HG03571 (cell line): Measurements from ENCODE around the gene KCNK2.

Source experiments
- ATAC-seq: cut with Tn5 transposase; IDR thresholded peaks from one replicate; pipeline ENCODE4 v1.9.1; 2021; ENCODE audit not compliant: unreplicated experiment

The KCNK2 gene

DNA sequence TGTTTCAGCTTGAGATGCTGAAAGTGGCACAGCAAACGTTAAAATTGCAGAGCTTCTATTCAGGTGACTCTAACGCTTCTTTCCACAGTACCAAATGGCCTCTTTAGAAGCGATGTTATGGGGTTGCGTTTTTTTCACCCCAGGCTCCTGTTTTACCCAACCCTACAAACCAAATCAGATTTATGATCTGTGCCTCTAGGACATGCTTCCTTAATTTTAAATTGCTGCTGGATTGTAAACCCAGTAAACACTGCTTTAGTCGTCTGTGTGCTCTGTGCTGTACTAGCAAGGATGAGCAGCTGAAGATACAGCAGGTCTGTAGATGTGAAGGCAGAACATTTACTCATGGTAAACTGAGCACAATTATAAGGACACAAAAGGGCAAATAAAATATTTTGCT, 13.0 kb downstream of the KCNK2 start:
- no peak for ATAC-seq

GRCh38 chr1:215101511-215101910, 19.0 kb downstream of the KCNK2 start:
- ATAC-seq: no peak

DNA sequence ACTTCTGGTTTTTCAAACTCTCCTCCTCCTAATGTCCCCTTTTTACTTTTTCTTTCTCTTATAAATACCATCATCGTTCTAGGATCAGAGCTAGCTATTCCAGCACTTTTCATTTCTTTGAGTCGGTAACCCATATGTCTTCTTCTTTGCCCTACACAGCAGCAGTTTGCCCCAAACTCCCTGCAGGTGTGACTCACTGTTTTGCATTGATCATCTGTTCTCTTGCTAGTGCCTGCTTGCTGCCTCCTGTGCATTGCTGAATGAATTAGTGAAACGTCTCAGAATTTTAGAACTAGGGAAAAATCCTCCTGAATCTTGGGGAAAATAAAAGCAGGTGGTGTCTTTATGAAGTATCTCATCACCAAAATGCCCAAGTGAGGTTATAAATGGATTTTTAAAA, 21.7 kb downstream of the KCNK2 start:
- no peak for ATAC-seq

- no peak for ATAC-seq
These were observed 23.5 kb downstream of the KCNK2 start for GRCh38 chr1:215106067-215106466.

DNA sequence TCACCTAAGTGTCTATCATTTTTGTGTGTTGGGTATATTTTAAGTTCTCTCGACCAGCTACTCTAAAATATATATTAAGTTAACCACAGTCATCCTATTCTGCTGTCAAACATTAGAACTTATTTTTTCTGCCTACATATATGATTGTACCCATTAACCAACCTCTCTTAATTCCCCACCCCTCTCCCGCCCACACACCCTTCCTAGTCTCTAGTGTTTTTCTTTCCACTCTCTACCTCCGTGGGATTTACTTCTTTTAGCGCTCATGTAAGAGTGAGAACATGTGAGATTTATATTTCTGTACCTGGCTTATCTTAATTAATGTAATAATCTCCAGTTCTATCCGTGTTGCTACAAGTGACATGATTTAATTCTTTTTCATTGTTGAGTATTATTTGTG, 26.6 kb downstream of the KCNK2 start:
- ATAC-seq: no peak

DNA sequence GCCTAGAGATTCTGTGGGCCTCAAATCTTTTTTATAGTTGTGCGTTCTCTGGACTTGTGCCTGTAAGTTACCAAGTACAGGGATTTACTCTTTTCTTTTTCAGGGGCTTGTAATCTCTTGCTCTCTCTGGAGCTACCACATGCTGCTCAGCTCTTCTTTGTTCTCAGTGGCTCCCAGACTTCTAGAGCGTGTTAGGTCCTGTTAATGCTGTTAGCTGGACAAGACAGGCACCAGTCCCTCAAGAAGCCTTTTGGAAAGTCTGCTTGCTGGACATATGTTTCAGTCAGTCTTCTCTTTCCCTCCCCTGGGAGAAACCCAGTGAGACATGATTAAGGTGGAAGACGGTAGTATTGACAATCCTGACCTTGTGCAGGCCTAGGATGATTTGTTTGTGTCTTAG, 29.4 kb downstream of the KCNK2 start:
- ATAC-seq: no peak

DNA sequence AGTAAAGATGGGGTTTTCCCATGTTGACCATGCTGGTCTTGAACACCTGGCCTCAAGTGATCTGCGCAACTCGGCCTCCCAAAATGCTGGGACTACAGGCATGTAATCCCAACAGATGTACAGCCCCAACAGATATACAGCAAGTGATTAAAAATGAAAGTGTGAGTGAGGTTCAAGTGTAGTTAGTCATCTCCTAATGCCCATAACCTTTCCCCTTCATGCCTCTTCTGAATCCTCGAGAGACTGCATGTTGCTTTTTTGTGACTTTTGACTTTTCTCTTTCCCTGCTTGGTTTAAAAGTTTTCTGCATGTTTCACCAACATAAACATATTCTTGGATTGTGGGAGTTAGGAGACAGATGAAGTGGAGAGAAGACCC, 31.2 kb downstream of the KCNK2 start:
- ATAC-seq: no peak

- no peak for ATAC-seq
These were observed 31.8 kb downstream of the KCNK2 start for GRCh38 chr1:215114154-215114933.

GRCh38 chr1:215115760-215116159, 33.2 kb downstream of the KCNK2 start:
- no peak for ATAC-seq

DNA sequence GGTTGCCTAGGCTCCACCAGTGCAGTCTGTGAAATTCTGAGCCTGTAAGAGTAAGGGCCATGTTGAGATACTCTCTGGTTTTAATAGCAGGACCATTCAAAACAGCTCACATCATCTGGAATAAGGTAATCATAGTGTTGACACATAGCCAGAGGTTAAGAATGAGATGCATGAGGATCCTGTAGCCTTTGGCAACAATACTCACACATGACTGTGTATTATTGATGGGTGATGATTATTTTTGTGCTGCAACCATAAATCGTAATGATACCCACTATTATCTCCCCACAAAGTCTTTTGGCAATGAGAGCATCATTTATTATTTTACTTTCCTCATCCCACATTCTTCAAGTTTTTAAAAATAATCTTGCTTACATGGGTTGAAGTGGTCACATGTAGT, 35.5 kb downstream of the KCNK2 start:
- ATAC-seq: no peak

GRCh38 chr1:215119056-215119455, 36.5 kb downstream of the KCNK2 start:
- ATAC-seq: no peak

GRCh38 chr1:215119719-215120365, 37.3 kb downstream of the KCNK2 start:
- no peak for ATAC-seq

- no peak for ATAC-seq
These were observed 46.0 kb downstream of the KCNK2 start for GRCh38 chr1:215128504-215128903.

DNA sequence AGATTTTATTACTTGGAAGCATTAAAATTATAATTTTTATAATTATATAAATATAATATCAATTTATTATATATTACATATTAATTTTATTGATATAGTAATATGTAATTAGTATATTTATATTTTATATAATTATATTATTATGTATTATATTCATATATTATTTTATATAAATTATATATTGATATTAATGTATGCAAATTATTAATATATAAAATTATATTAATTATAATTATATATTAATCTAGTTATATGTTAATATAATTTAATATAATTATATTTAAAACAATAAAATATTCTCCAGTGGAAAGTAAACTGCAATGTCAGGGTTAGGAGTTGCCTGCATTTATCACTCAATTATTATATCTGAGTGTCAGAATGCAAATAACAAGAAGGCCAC, 48.8 kb downstream of the KCNK2 start:
- no peak for ATAC-seq

DNA sequence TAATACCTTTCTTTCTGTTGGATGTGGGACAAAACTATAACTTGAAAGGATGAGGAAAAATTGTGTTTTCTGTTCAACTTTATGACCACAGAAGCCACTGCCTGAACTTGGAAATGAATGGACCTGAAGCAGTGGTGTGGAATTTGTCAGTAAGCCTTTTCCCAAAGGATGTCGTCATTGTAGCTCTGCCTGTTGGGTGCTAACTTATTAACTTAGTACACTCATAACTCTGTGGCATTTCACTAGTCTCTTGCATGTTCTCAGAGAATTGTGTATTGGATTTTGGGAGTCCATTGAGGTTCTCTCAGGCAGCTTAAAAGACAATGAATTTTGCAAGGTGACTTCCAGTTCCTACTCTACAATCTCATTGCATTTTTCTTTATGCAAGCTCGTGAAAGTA, 49.6 kb downstream of the KCNK2 start:
- no peak for ATAC-seq

DNA sequence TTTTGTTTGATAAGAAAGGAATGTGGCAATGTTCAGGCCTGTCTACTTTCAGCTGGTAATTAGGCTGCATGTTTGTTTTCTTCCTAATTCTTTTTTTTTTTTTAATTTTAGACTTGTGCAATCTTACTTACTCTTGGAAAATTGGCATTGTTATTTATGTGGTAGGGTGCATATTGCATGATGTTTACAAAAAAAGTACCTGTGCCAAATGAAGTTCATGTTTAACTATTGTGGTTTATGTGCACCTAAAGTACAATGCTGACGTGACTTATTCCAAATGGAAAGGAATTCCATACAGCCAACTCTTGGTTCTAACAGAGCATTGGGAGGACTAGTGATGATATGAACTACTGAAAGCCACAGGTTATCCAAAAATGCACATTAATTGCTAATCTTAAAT, 51.0 kb downstream of the KCNK2 start:
- ATAC-seq: no peak

GRCh38 chr1:215137985-215138384, 55.4 kb downstream of the KCNK2 start:
- ATAC-seq: no peak

GRCh38 chr1:215140135-215140534, 57.6 kb downstream of the KCNK2 start:
- ATAC-seq: no peak

GRCh38 chr1:215141460-215141859, 58.9 kb downstream of the KCNK2 start:
- ATAC-seq: no peak

DNA sequence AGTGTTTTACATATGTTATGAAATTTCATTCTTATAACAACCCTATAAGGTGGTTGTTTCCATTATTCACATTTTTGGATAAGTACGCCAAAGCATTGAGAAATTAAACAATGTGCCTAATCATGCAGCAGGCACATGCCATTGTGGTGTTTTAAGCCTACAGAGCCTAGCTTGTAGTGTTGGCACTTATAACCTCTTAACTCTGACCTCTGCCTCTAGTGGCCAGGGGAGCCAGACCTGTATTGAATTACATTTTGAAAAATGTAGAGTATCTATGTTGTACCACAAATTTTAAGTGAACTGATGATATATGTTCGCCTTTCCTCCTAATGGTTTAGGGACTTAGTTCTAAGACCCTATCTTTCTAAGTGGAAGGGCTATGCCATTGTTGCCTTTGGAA, 61.0 kb downstream of the KCNK2 start:
- ATAC-seq: no peak

DNA sequence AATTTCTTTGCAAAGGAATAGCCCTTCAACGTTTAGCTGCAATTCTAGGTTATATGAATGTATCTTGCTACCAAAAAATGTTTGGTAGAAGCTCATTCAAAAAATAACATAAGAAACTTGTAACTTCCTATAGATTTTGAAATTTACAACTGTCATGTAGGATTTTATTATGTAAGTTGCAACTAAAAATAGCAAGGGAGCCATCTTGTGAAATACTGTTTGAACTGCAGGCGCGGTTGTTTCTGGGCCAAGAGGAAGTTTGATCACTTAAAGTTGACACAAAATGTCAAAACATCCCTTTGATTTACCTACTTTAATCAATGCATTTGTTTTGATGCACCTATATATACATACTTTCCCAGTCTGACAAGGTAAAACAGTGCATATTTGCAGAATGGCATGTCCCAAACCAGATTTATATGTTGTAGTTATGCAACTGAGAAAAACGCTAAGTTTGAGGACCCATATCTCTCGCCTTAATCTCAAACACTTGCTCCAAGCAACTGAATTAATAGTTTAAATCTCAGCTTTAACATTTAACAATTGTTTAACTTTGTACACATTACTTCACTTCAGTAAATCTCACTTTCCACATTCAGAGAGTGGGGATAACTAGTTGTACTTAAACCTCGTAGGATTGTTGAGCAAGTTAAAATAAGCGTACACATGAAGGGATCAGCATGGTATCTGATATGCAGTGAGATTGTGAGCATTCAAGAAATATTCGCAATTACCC, 63.9 kb downstream of the KCNK2 start:
- no peak for ATAC-seq

DNA sequence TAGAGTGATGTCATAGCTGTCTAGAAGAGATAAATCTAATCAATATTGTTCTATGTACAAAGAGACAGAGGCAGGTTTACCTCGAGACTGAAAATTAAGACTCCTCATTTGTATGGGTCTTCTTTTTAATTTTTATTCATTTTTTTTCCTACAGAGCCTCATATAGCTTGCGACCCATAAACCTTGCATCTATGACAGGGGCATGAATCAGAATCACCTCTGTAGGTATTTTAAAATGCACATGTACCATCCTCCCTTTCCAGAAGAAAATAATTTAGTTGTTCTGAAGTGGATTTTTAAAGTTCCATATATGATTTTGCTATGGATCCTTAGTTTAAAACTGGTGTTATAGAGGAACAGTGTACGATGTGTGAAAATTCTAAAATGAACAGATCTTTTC, 64.5 kb downstream of the KCNK2 start:
- ATAC-seq: no peak
